ENCODE results near the gene SULT1B1. TPM values are rescaled to one million over a fixed set of nuclear protein-coding genes. Genes with fewer than 3 reads are reported as not detected.

SULT1B1 gene
- total RNA-seq, 1 donor from 2014 or later: not detected

DNA sequence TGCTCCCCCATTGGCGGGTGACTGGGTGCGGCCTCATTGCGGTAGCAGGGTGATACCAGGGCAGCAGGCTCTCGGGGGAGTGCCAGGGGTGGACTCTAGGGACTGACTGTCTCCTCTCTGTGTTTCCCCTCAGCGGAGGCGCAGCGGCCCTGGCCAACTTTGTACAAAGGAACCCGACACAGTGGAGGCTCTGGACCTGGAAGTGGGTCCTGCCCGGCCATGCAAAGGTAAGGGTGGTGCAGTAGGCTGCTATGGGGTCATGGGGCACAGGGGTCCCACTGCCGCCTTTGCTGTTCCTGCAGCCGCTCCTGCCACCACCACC is 16.3 kb downstream of the SULT1B1 start:
- Mint-ChIP-seq H3K27me3 (ENCODE audit: unreplicated experiment) (peaks cover 2% of the 10 kb centered on the region), H3K4me1 (ENCODE audit: unreplicated experiment) (no peaks in the 10 kb centered on the region), H3K36me3 (ENCODE audit: low read depth, unreplicated experiment) (peaks cover 3% of the 10 kb centered on the region), H3K9me3 (ENCODE audit: unreplicated experiment) (no peaks in the 10 kb centered on the region), H3K4me3 (ENCODE audit: unreplicated experiment) (no peak overlapping the region), H3K27ac (ENCODE audit: unreplicated experiment) (no peak overlapping the region)
- TF ChIP-seq CTCF (IDR thresholded peaks at IDR 0.05; ENCODE audit: unreplicated experiment): no peak
- no peak for DNase-seq (ENCODE audit: low spot score)

DNA sequence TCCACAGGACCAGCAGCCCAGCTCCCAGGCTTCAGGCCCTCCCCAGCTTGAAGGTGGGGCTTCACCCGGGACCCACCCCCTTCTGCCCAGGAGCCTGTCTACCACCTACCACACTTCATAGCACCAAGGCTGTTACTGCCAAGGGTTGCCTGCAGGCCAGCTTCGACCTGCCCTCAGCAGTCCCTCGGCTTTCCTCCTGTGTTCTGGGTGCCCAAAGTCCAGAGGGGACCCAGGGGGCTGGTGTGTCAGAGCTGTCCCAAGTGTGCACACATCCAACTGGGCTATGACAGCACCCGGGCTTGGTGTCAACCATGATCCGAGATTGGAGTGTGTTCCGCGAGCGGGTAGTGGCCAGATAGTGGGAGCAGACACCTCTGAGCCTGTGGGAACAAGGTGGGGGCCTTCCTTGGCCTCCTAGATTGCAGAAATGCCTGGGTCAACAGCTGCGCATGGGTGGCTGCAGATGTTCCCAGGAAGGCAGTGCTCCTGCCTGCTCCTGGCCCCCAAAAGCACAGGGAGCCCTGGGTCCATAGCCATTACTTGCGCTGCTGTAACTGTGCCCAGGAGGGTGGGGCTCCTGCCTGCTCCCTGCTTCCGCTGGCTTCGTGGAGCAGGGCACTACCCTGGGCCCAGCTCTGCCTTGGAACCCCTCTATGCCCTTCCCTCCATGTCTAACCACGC is 16.8 kb downstream of the SULT1B1 start:
- H3K27me3 Mint-ChIP-seq (ENCODE audit: unreplicated experiment): peaks cover 2% of the 10 kb centered on the region

DNA sequence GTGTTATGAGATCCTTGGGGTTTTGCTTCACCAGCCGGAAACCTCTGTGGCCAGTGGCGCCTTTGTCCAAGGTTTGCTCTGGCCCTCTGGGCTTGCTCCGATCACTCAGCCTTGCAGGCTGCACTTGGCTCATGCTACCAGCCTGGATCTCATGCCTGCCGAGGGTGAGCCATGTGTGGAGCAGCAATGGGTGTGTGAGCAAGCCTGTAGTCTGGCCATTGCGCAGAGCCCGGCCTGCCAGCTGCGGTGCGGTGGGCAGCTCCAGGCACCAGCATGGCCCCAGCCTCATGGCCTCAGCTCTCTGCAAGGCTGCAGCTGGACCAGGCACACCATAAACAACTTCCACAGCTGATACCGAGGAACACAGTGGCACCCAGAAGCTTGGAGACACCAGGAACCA is 17.8 kb downstream of the SULT1B1 start:
- Mint-ChIP-seq H3K4me3 (ENCODE audit: unreplicated experiment) (no peak overlapping the region), H3K36me3 (ENCODE audit: low read depth, unreplicated experiment) (peaks cover 3% of the 10 kb centered on the region), H3K4me1 (ENCODE audit: unreplicated experiment) (no peaks in the 10 kb centered on the region), H3K27ac (ENCODE audit: unreplicated experiment) (no peak overlapping the region), H3K9me3 (ENCODE audit: unreplicated experiment) (no peaks in the 10 kb centered on the region), H3K27me3 (ENCODE audit: unreplicated experiment) (peaks cover 2% of the 10 kb centered on the region)
- no peak for DNase-seq (ENCODE audit: low spot score)
- TF ChIP-seq CTCF (IDR thresholded peaks at IDR 0.05; ENCODE audit: unreplicated experiment): no peak

More for the DNA sequence above, 16.8 kb downstream of the SULT1B1 start:
- Mint-ChIP-seq H3K27ac (ENCODE audit: unreplicated experiment) (no peak overlapping the region), H3K9me3 (ENCODE audit: unreplicated experiment) (no peaks in the 10 kb centered on the region), H3K4me1 (ENCODE audit: unreplicated experiment) (no peaks in the 10 kb centered on the region), H3K36me3 (ENCODE audit: low read depth, unreplicated experiment) (peaks cover 3% of the 10 kb centered on the region), H3K4me3 (ENCODE audit: unreplicated experiment) (no peak overlapping the region)
- TF ChIP-seq CTCF (IDR thresholded peaks at IDR 0.05; ENCODE audit: unreplicated experiment): no peak
- no peak for DNase-seq (ENCODE audit: low spot score)

DNA sequence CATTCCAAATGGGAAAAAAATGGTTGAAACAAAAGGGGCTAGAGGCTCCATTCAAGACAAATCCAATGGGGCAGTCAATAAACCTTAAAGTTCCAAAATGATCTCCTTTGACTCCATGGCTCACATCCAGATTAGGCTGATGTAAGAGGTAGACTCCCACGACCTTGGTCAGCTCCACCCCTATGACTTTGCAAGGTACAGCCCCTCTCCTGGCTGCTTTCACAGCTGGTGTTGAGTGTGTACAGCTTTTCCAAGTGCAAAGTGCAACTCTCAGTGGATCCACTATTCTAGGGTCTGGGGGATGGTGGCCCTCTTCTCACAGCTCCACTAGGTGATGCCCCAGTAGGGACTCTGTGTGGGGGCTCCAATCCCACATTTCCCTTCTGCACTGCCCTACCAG is 21.5 kb downstream of the SULT1B1 start:
- Mint-ChIP-seq H3K9me3 (ENCODE audit: unreplicated experiment) (no peaks in the 10 kb centered on the region), H3K27me3 (ENCODE audit: unreplicated experiment) (peaks cover 3% of the 10 kb centered on the region), H3K4me3 (ENCODE audit: unreplicated experiment) (no peak overlapping the region), H3K27ac (ENCODE audit: unreplicated experiment) (no peak overlapping the region), H3K36me3 (ENCODE audit: low read depth, unreplicated experiment) (peaks cover 3% of the 10 kb centered on the region), H3K4me1 (ENCODE audit: unreplicated experiment) (no peaks in the 10 kb centered on the region)
- no peak for DNase-seq (ENCODE audit: low spot score)
- TF ChIP-seq CTCF (IDR thresholded peaks at IDR 0.05; ENCODE audit: unreplicated experiment): no peak

DNA sequence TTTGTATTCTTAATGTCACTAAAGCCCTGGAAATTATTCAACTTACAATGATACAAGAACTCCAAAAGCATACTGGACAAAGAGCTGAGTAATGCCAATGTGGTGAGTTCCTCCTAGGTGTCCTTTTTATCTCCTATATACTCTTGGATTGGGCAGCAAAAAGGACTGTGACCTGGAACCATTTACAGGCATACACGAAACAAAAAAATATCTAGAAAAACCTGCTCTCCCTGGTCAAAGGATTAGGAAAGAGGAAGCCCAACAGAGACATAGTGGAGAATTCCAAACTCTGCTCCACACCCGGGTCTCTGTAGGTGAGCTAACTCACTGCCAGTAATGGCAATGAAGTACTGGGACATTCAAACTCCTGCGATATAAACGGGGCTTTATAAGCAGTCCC is 25.3 kb downstream of the SULT1B1 start:
- Mint-ChIP-seq H3K4me1 (ENCODE audit: unreplicated experiment) (no peaks in the 10 kb centered on the region), H3K4me3 (ENCODE audit: unreplicated experiment) (no peak overlapping the region)

More for the DNA sequence above, 25.3 kb downstream of the SULT1B1 start:
- DNase-seq (ENCODE audit: low spot score): no peak
- Mint-ChIP-seq H3K27ac (ENCODE audit: unreplicated experiment) (no peak overlapping the region), H3K9me3 (ENCODE audit: unreplicated experiment) (no peaks in the 10 kb centered on the region), H3K36me3 (ENCODE audit: low read depth, unreplicated experiment) (peaks cover 3% of the 10 kb centered on the region), H3K27me3 (ENCODE audit: unreplicated experiment) (peaks cover 2% of the 10 kb centered on the region)
- TF ChIP-seq CTCF (IDR thresholded peaks at IDR 0.05; ENCODE audit: unreplicated experiment): no peak

Measured in endothelial cell (in vitro differentiated cells).